NCI-H748 (cell line): ENCODE results near the gene SH3RF1.
A peak's percentile ranks its signal among the peaks of the same experiment; 100 is the strongest.

Source experiments
- DNase-seq: peaks from one replicate; lab custom pipeline; 2025; ENCODE audit not compliant: unreplicated experiment; lab: John Stamatoyannopoulos, UW

Gene SH3RF1

GRCh38 chr4:169139021-169139420 lies 131.7 kb downstream of the SH3RF1 start:
- DNase-seq: no peak

- no peak for DNase-seq
Measured at GRCh38 chr4:169137558-169137920, 133.2 kb downstream of the SH3RF1 start.

GRCh38 chr4:169136796-169137557 lies 133.8 kb downstream of the SH3RF1 start:
- DNase-seq: no peak

- no peak for DNase-seq
Measured at GRCh38 chr4:169136330-169136729, 134.4 kb downstream of the SH3RF1 start.

- DNase-seq: no peak
Measured at GRCh38 chr4:169135776-169136175, 135.0 kb downstream of the SH3RF1 start.

- no peak for DNase-seq
Measured at GRCh38 chr4:169133932-169134331, 136.8 kb downstream of the SH3RF1 start.

DNA sequence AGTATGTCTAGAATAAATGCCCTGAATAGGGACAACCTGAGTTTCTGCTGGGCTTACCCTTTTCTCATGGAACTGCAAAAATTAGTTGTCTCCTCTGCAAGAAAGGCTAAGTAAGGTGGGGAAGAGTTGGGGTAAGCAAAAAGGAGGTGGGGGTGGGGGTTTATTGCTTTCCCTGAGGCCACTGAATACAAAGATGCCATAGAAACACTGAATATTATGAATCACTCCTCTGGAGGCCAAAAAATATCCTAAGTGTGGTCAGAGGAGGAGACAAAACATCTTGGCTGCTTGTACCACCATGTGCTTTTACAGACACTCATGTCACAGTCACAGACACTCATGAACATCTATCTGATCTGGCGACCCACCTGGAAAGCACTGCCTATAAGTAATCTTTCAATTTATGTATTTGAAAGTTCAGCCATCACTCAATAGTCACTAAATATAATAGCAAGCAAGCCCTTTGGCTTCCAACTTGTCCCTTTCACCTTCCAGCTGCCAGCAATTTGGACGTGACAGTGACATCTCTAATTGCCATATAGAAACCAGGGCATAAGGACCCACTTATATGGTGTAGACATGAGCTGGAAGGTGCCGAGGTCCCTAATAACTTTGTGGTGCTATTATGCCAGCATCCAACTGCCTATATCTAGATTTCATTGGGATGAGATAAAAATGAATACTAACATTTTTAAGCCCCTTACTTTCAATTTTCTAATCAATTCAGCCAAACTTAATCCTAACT lies 138.0 kb downstream of the SH3RF1 start:
- no peak for DNase-seq

GRCh38 chr4:169131556-169132208 lies 139.1 kb downstream of the SH3RF1 start:
- DNase-seq: no peak

DNA sequence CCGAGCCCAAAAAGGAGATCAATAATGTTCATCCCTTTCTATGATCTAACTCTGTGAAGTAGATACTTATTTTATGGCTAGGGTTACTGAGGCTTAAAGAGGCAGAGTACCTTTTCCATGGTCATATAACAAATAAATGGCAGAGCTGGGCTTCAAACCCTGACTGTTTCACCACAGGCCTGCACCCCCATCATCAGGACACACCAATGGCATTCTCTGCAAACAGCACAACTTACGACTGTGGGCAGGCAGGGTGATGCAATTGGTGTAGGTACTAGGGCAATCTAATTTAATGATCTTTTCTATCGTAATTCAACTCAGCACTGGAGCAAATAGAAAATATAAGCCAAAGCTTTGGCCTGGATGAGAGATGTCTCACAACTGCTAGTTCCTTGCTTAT lies 141.9 kb downstream of the SH3RF1 start:
- no peak for DNase-seq

GRCh38 chr4:169127314-169127713 lies 143.4 kb downstream of the SH3RF1 start:
- DNase-seq: no peak

- DNase-seq: no peak
Measured at GRCh38 chr4:169124661-169125060, 146.1 kb downstream of the SH3RF1 start.

DNA sequence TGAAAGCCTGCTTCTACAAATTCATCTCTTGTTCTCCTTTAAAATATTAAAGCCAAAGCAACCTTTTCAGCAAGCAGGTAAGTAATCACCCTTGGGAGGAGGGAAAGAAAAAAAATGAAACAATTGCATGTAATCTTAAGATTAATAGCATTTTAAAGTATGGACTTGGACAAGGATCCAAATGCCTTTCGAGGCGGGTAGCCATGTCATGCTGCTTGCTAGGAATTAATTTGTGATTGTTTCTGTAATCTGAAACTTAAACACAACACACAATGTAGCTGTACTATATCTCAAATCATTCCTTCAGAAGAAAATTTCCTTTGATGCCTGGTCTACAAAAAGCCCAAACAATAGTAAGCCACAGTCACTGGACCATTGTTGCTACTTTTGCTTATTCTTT lies 148.3 kb downstream of the SH3RF1 start:
- no peak for DNase-seq

- DNase-seq: no peak
Measured at GRCh38 chr4:169121861-169122382, 148.8 kb downstream of the SH3RF1 start.

DNA sequence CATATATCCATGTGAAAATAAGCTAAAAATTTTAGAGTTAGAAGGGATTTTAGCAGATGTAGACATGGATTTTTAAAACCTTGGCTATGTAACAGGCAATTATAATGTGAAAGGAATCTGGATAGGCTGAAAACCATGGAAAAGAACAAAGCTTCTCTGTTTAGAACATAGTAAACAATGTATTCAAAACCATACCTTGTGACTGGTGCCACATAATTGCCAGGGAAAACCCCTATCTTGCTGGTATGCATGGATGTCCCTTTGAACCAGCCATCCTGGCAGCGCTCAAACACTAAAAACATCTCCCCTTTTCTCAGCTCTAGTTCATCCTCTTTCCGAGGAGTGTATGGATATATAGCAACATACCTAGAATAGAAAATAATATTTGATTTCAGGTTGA lies 150.1 kb downstream of the SH3RF1 start:
- DNase-seq: no peak

DNA sequence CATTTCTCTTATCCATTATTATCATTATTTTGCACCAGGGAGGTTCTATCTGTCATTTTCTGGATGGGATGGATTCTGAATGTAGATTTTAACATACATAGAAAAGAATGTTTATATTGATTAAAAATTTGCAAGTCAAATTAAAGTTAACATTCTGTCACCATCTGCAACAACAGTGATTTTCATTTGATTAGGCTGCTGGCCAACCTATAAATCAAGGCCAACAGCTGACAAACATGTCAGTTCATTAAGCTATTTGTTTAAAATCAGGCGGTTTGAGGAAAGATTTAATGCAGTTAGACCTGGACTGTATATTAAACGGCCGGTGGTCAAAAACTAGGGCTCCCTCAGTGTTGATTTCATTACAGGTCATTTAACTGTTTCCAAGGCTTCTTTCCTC lies 151.2 kb downstream of the SH3RF1 start:
- DNase-seq: no peak

DNA sequence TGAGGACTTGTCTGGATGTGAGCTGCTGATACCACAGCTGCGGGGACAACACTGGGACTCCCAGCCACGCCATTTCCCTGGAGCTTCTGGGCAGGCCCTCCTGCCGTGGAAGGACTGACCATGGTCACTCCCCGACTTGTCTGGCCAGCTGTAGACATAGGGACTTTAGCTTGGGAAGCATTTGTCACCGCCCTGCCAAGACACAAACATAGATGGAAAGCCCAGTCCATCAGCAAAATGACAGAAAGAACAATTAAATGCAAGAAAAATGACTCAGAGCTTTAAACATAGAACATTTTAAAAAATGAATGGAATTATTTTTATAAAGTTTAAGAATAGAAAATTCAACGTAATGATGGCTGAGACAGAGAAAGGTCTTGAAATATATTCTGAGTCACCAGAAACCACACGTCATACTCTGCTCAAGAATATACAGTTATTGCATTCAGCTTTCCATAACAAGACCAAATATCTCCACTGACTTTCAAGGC lies 153.1 kb downstream of the SH3RF1 start:
- no peak for DNase-seq

DNA sequence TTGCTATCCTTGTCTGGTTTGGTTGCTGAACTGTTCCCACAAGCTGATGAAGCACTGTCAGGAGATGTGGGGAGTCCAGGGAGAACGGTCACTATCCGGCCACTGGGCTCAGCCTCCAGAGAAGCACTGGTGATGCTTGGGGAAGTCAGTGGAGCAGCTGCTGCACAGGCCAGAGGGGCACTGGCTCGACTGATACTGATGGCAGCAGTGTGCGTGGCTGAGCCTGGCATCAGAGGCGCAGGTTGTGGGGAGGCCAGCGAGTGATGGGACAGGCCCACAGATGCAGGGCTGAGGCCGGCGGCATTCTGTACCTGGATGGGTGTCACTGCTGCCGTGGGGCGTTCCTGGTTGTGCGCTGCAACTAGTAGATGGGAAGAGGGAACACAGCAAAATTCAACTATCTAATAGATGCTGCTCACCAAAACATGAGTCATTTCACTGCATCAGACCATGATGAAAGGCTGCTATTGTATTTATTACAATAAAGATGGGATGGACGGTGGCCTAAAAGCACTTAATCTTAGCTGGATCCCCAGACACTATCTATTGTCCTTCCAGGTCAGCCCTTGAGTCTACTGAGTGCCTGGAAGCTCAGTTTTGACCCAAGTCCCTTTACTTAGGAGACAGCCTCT lies 154.4 kb downstream of the SH3RF1 start:
- DNase-seq: no peak

- peak; percentile 30 for DNase-seq
Measured at GRCh38 chr4:169115897-169116254, 154.9 kb downstream of the SH3RF1 start.

- no peak for DNase-seq
Measured at GRCh38 chr4:169115144-169115896, 155.4 kb downstream of the SH3RF1 start.

DNA sequence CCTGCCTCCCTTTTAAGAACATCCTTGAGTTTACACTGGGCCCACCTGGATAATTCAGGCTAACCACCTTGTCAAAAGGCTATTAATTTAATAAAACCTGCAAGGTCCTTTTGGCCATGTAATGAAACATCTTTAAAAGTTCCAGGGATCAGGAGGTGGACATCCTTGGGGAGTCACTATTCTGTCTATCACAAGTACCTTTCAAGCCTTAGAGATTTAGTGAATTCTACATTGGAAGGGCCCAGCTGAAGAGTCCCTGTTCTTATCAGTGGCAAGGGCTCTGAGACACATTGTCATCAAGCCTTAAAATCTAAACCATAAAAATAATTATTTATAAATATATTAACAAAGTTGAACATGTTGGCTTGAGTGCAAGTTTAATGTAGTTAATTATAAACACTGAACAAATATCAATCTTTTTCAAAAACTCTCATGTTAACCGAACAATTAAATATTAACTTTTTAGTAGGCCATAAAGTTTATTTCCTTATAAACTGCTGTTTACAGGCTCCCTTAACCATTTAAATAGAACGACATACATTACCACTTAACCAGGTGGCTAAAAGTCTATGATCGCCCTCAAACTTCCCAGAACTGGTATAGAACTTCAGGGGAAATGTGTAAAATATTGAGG lies 156.3 kb downstream of the SH3RF1 start:
- DNase-seq: no peak
